OCI-LY7 (cell line): ENCODE results near the gene AP5M1.

Source experiments
- EZH2phosphoT487 ChIP-seq: fragments of 200-600 bp; sonication (generic); IDR thresholded peaks from 2 replicates; pipeline ENCODE4 v1.6.1; 2018; ENCODE audit warnings: low read depth, borderline replicate concordance, mild to moderate bottlenecking, mixed run types, antibody characterized with exemption, low read length, moderate library complexity, mixed read lengths
- TF ChIP-seq, protein P1 (sequence below): fragments of 200-600 bp; sonication (generic); conservative IDR thresholded peaks from 2 replicates; pipeline ENCODE4 v1.5.1; 2014; ENCODE audit warnings: mild to moderate bottlenecking, antibody characterized with exemption, low read length, moderate library complexity, mixed read lengths

DNA sequence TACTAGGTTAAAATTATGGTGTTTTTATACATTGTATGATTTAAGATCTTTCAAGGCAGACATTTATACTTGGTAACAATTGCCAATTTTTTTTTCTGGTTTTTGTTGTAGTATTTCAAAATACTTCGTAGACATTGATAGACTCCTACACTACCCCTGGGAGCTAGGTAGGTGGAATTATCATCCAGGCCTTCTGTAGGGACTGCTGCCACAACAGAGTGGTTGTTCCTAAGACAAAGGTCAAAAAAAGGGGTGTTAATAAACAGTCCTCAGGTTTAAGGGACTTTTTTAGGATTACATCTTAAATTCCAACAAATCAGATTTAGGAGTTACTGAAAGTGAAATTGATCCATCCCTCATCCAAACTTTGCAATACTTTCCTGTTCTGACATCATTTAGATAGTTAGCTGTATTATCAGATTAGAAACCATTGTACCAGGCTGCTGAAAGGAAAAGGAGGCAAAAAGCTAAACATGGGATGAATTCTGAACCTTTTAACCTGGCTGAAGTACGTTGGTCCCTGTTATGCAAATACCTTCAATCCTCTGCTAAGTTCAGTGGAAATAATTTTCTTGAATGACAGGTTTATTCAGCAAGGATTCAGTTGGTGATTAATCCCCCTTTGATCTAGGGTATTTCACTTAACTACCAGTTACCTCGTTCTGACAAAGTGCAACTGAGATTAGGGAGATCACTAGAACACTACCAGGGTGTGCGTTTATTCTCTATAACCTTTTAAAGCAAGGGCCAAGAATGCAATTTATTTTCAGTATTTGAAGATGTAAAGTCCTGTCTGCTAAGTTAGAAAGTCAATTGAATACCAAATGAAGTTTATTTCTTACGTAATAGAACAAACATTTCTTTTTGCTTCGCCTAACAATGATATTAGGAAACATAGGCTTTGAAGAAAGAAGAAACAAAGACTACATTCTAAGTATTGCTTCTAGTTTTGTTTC lies 23.2 kb downstream of the AP5M1 start:
- TF ChIP-seq, protein P1, sequence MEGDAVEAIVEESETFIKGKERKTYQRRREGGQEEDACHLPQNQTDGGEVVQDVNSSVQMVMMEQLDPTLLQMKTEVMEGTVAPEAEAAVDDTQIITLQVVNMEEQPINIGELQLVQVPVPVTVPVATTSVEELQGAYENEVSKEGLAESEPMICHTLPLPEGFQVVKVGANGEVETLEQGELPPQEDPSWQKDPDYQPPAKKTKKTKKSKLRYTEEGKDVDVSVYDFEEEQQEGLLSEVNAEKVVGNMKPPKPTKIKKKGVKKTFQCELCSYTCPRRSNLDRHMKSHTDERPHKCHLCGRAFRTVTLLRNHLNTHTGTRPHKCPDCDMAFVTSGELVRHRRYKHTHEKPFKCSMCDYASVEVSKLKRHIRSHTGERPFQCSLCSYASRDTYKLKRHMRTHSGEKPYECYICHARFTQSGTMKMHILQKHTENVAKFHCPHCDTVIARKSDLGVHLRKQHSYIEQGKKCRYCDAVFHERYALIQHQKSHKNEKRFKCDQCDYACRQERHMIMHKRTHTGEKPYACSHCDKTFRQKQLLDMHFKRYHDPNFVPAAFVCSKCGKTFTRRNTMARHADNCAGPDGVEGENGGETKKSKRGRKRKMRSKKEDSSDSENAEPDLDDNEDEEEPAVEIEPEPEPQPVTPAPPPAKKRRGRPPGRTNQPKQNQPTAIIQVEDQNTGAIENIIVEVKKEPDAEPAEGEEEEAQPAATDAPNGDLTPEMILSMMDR: no peak
- TF ChIP-seq EZH2phosphoT487: no peak
